ENCODE measurements around the gene RARS1. TPM values are rescaled to one million over a fixed set of nuclear protein-coding genes. Genes with fewer than 3 reads are reported as not detected.

RARS1 gene
- total RNA-seq, 1 donor from 2014 or later: 87.6 TPM

DNA sequence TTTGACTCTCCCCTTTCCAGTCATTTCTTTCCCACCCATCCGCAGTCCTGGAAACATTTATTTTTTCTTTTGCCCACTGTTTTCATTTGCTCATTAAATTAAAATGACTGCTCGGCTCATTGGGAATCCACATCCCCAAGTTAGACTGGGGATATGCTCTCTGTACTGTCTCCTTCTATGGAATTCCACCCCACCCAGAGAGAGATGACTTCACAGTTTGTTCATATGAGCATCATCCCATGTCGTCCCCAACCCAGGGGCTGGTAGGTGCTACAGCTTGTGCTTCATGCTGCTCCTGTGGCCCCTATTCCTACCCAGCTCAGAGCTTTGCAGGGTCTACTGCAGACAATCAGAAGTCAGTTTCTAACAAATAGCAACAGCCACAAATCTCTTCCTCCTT lies 16.5 kb upstream of the RARS1 start:
- Mint-ChIP-seq H3K27ac (ENCODE audit: unreplicated experiment) (peak overlapping the region; percentile 63), H3K9me3 (no peaks in the 10 kb centered on the region), H3K36me3 (ENCODE audit: low read depth) (no peaks in the 10 kb centered on the region)

DNA sequence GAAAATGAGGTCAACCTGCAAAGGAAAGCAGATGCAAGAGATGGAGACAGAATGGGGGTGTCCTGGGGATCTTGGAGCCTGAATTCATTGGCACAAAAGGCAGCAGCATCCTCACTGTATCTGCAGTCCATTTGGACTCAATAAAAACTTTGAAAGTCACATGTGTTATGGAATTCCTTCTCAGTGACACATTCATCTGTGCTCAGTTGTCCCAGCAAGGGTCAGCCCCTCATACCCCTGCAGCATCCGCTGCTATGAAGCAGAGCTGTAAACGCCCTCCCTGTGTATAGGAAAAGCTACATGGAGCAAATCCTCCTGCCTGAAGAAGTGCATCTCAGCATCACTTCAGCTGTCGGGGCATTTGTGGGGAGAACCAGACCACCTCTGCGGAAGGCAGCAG lies 14.5 kb upstream of the RARS1 start:
- no peaks in the 10 kb centered on the region for H3K9me3 Mint-ChIP-seq
- no peaks in the 10 kb centered on the region for H3K27me3 Mint-ChIP-seq (ENCODE audit: low read depth)
- TF ChIP-seq, protein P1, sequence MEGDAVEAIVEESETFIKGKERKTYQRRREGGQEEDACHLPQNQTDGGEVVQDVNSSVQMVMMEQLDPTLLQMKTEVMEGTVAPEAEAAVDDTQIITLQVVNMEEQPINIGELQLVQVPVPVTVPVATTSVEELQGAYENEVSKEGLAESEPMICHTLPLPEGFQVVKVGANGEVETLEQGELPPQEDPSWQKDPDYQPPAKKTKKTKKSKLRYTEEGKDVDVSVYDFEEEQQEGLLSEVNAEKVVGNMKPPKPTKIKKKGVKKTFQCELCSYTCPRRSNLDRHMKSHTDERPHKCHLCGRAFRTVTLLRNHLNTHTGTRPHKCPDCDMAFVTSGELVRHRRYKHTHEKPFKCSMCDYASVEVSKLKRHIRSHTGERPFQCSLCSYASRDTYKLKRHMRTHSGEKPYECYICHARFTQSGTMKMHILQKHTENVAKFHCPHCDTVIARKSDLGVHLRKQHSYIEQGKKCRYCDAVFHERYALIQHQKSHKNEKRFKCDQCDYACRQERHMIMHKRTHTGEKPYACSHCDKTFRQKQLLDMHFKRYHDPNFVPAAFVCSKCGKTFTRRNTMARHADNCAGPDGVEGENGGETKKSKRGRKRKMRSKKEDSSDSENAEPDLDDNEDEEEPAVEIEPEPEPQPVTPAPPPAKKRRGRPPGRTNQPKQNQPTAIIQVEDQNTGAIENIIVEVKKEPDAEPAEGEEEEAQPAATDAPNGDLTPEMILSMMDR (conservative IDR thresholded peaks at IDR 0.05): no peak
- DNase-seq (ENCODE audit: low read depth, low spot score): no peak
- no peaks in the 10 kb centered on the region for H3K36me3 Mint-ChIP-seq (ENCODE audit: low read depth)
- no peaks in the 10 kb centered on the region for H3K4me1 Mint-ChIP-seq
- no peak overlapping the region for H3K4me3 Mint-ChIP-seq
- no peak overlapping the region for H3K27ac Mint-ChIP-seq (ENCODE audit: unreplicated experiment)

More for the DNA sequence above, 16.5 kb upstream of the RARS1 start:
- no peak for DNase-seq (ENCODE audit: low read depth, low spot score)
- TF ChIP-seq, protein P1 (conservative IDR thresholded peaks at IDR 0.05): no peak
- Mint-ChIP-seq H3K4me1 (no peaks in the 10 kb centered on the region), H3K27me3 (ENCODE audit: low read depth) (no peaks in the 10 kb centered on the region), H3K4me3 (no peak overlapping the region)

DNA sequence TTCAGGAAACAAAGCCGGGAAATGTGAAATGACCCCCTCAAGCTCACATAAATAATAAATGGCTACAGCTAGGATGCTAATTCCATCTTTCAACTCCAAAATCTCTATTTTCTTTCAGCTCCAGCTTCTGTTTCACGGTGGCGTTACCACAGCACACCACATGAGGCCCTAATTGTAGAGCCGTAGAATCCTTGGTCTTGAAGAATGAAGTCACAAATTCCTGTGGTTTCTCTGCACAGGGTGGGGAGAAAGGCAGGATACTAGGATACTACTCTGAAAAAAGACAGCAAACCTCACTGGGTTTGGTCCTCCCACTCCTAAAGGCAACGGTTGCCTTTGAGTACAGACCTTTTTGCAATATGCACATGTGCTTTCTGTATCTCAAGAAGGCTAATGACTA lies 13.9 kb upstream of the RARS1 start:
- TF ChIP-seq, protein P1 (conservative IDR thresholded peaks at IDR 0.05): no peak
- H3K27ac Mint-ChIP-seq (ENCODE audit: unreplicated experiment): no peak overlapping the region
- H3K4me1 Mint-ChIP-seq: no peaks in the 10 kb centered on the region
- no peak overlapping the region for H3K4me3 Mint-ChIP-seq
- H3K27me3 Mint-ChIP-seq (ENCODE audit: low read depth): no peaks in the 10 kb centered on the region
- H3K9me3 Mint-ChIP-seq: no peaks in the 10 kb centered on the region
- no peak for DNase-seq (ENCODE audit: low read depth, low spot score)
- no peaks in the 10 kb centered on the region for H3K36me3 Mint-ChIP-seq (ENCODE audit: low read depth)

DNA sequence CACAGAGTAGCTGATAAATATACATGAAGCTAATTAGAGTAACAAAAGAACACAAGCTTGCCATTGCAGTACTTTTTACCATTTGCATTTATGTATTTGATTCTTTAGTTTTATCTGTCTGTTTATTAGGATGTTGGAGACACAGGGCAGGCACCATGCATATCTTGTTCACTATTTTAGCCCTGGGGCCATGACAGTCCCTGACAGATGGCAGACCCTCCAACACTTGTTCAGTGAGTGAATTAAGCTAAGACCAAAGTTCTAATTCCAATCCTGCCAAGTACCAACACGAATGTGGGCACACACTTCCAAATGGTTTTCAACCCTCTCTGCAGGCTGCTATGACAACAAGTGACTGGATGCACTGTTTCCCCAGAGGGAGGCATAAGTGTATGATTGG lies 12.0 kb upstream of the RARS1 start:
- Mint-ChIP-seq H3K4me1 (no peaks in the 10 kb centered on the region), H3K27me3 (ENCODE audit: low read depth) (no peaks in the 10 kb centered on the region), H3K36me3 (ENCODE audit: low read depth) (no peaks in the 10 kb centered on the region), H3K9me3 (no peaks in the 10 kb centered on the region), H3K27ac (ENCODE audit: unreplicated experiment) (no peak overlapping the region), H3K4me3 (no peak overlapping the region)
- TF ChIP-seq, protein P1 (conservative IDR thresholded peaks at IDR 0.05): no peak
- DNase-seq (ENCODE audit: low read depth, low spot score): no peak

- no peak overlapping the region for H3K4me3 Mint-ChIP-seq
- peak overlapping the region; percentile 54 for H3K27ac Mint-ChIP-seq (ENCODE audit: unreplicated experiment)
- H3K27me3 Mint-ChIP-seq (ENCODE audit: low read depth): no peaks in the 10 kb centered on the region
- H3K9me3 Mint-ChIP-seq: no peaks in the 10 kb centered on the region
- H3K36me3 Mint-ChIP-seq (ENCODE audit: low read depth): no peaks in the 10 kb centered on the region
- H3K4me1 Mint-ChIP-seq: no peaks in the 10 kb centered on the region
- TF ChIP-seq, protein P1 (conservative IDR thresholded peaks at IDR 0.05): no peak
- no peak for DNase-seq (ENCODE audit: low read depth, low spot score)
Measured at GRCh38 chr5:168477060-168477459, 9.2 kb upstream of the RARS1 start.

DNA sequence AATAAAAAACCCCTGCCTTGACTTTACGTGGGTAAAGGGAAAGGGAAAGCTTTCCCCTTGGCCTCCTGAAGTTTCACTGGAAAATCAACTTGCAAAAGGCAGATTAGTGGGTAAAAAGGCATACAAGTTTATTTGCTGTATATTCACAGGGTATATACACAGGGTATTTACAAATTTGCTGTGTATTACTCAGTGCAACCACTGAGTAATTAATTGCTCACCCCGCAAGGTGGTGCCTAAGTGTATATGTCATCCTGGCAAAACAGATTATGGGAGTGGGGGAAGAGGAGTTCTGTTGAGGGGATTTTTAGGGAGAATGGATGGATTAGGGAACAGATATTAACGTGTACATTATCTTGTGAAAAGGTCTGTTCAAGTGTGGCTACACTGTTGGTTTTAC lies 7.1 kb upstream of the RARS1 start:
- TF ChIP-seq, protein P1 (conservative IDR thresholded peaks at IDR 0.05): no peak
- Mint-ChIP-seq H3K36me3 (ENCODE audit: low read depth) (no peaks in the 10 kb centered on the region), H3K4me1 (no peaks in the 10 kb centered on the region), H3K27me3 (ENCODE audit: low read depth) (no peaks in the 10 kb centered on the region), H3K27ac (ENCODE audit: unreplicated experiment) (no peak overlapping the region), H3K4me3 (no peak overlapping the region), H3K9me3 (no peaks in the 10 kb centered on the region)
- no peak for DNase-seq (ENCODE audit: low read depth, low spot score)
